HepG2 (cell line): Measurements from ENCODE around the gene GLCE. TPM values are rescaled to one million over a fixed set of nuclear protein-coding genes. Genes with fewer than 3 reads are reported as not detected.

Experiments
- ATF3 ChIP-seq: sonication (generic); formaldehyde crosslinking; IDR thresholded peaks from 2 replicates; pipeline ENCODE4 v1.4.0; 2020; ENCODE audit warnings: missing genetic modification reagents
- ATRX ChIP-seq: sonication (generic); formaldehyde crosslinking; IDR thresholded peaks from 2 replicates; pipeline ENCODE4 v1.4.0; 2020; ENCODE audit warnings: missing genetic modification reagents, borderline replicate concordance
- ELK4 ChIP-seq: sonication (generic); formaldehyde crosslinking; IDR thresholded peaks from 2 replicates; pipeline ENCODE4 v1.9.0; 2021; ENCODE audit warnings: missing genetic modification reagents, borderline replicate concordance
- GATAD1 ChIP-seq: IDR thresholded peaks from 2 replicates; pipeline ENCODE4 v1.6.1; 2016; ENCODE audit warnings: missing genetic modification reagents, missing compliant biosample characterization
- IKZF4 ChIP-seq: sonication (generic); formaldehyde crosslinking; IDR thresholded peaks from 2 replicates; pipeline ENCODE4 v1.5.1; 2020; ENCODE audit warnings: borderline replicate concordance, mild to moderate bottlenecking, low read depth, missing genetic modification reagents; ENCODE audit errors: not compliant biosample characterization
- MED13 ChIP-seq: sonication (generic); formaldehyde crosslinking; IDR thresholded peaks from 2 replicates; pipeline ENCODE4 v1.5.0; 2020; ENCODE audit warnings: missing genetic modification reagents
- MXD4 ChIP-seq: IDR thresholded peaks from 2 replicates; pipeline ENCODE4 v1.6.1; 2016; ENCODE audit warnings: mild to moderate bottlenecking, missing biosample characterization, missing genetic modification reagents
- SMAD3 ChIP-seq: sonication (generic); formaldehyde crosslinking; IDR thresholded peaks from 2 replicates; pipeline ENCODE4 v1.4.0; 2020; ENCODE audit warnings: missing genetic modification reagents
- SP1 ChIP-seq, 2 experiments: fragments of 450-650 bp in 1 of 2; sonication (generic) in 1 of 2; formaldehyde crosslinking in 1 of 2; IDR thresholded peaks; 2 replicates each; pipeline versions ENCODE4 v1.4.0 to v1.6.1; 2016 to 2020; ENCODE audit warnings: missing genetic modification reagents in 1 of 2
- TBX2 ChIP-seq: sonication (generic); formaldehyde crosslinking; IDR thresholded peaks from 2 replicates; pipeline ENCODE4 v1.5.0; 2020; ENCODE audit warnings: missing genetic modification reagents, mild to moderate bottlenecking, borderline replicate concordance
- TOE1 ChIP-seq: sonication (generic); formaldehyde crosslinking; IDR thresholded peaks from 2 replicates; pipeline ENCODE4 v1.4.0; 2020; ENCODE audit warnings: mild to moderate bottlenecking, missing genetic modification reagents
- ZMYM4 ChIP-seq: sonication (generic); formaldehyde crosslinking; IDR thresholded peaks from 2 replicates; pipeline ENCODE4 v1.8.1; 2023; ENCODE audit warnings: mild to moderate bottlenecking, missing genetic modification reagents
- ZNF33A ChIP-seq: sonication (generic); formaldehyde crosslinking; IDR thresholded peaks from 2 replicates; pipeline ENCODE4 v1.5.1; 2020; ENCODE audit warnings: missing genetic modification reagents, mild to moderate bottlenecking, moderate library complexity, borderline replicate concordance
- ZNF710 ChIP-seq: sonication (generic); formaldehyde crosslinking; IDR thresholded peaks from 2 replicates; pipeline ENCODE4 v1.5.0; 2020; ENCODE audit warnings: mild to moderate bottlenecking, missing genetic modification reagents, borderline replicate concordance
- ZNF768 ChIP-seq: sonication (generic); formaldehyde crosslinking; IDR thresholded peaks from 2 replicates; pipeline ENCODE4 v1.4.0; 2020; ENCODE audit warnings: missing genetic modification reagents
- ZNF772 ChIP-seq: sonication (generic); formaldehyde crosslinking; IDR thresholded peaks from 2 replicates; pipeline ENCODE4 v1.5.0; 2020; ENCODE audit warnings: mild to moderate bottlenecking, missing genetic modification reagents
- polyA plus RNA-seq, 8 experiments: library from polyadenylated mRNA; depleted of rRNA in 3 of 8; stranded (reverse) in 7 of 8; unstranded in 1 of 8; fragments of >200 nt; fragmentation: Illumina TruSeq in 4 of 8; extraction: Trizol in 4 of 8; gene quantifications; 2 replicates each; pipeline versions ENCODE4 v1.2.1 to v1.2.3, GENCODE V29; 2011 to 2016; ENCODE audit warnings: low read depth in 4 of 8, missing spikeins in 1 of 8, mixed read lengths in 1 of 8; ENCODE audit not compliant: insufficient read depth in 1 of 8
- total RNA-seq, 5 experiments: library from RNA; depleted of rRNA; stranded (reverse); fragments of >200 nt; fragmentation: Illumina TruSeq; extraction: Trizol; gene quantifications; 2 replicates each; pipeline ENCODE4 v1.2.3, GENCODE V29; 2016; ENCODE audit warnings: low read depth in 1 of 5

GLCE gene
- total and polyA plus RNA-seq, 2 of the 13 experiments (the other 11 are each of a cell fraction or from before 2014, with no cell fraction given): 12.9 to 23.4 TPM

- no peak for TF ChIP-seq ZNF710 (CRISPR knock-in tag)
- no peak for TF ChIP-seq ZMYM4 (CRISPR knock-in tag)
- TF ChIP-seq ATF3 (CRISPR knock-in tag): no peak
- TF ChIP-seq ZNF772 (CRISPR knock-in tag): no peak
- no peak for TF ChIP-seq SP1 (IDR thresholded peaks at IDR 0.05)
- no peak for TF ChIP-seq SP1 (CRISPR knock-in tag; IDR thresholded peaks at IDR 0.05)
- no peak for TF ChIP-seq ZNF33A (CRISPR knock-in tag)
- TF ChIP-seq TBX2 (CRISPR knock-in tag): no peak
- no peak for TF ChIP-seq MED13 (CRISPR knock-in tag)
- no peak for TF ChIP-seq SMAD3 (CRISPR knock-in tag)
- no peak for TF ChIP-seq MXD4 (CRISPR knock-in tag)
- TF ChIP-seq TOE1 (CRISPR knock-in tag): no peak
- no peak for TF ChIP-seq GATAD1 (CRISPR knock-in tag)
- no peak for TF ChIP-seq IKZF4 (CRISPR knock-in tag)
- no peak for TF ChIP-seq ATRX (CRISPR knock-in tag)
- no peak for TF ChIP-seq ZNF768
- TF ChIP-seq ELK4 (CRISPR knock-in tag): no peak
These were observed 662 bp upstream of the GLCE start (continued) for GRCh38 chr15:69159805-69160140.
